GM19324 (cell line): Measurements from ENCODE around the gene CKS1B.

ENCODE experiments used
- ATAC-seq: cut with Tn5 transposase; IDR thresholded peaks from one replicate; pipeline ENCODE4 v1.9.1; 2021; ENCODE audit warnings: mild to moderate bottlenecking, moderate library complexity; ENCODE audit not compliant: unreplicated experiment, low FRiP score

Gene CKS1B

DNA sequence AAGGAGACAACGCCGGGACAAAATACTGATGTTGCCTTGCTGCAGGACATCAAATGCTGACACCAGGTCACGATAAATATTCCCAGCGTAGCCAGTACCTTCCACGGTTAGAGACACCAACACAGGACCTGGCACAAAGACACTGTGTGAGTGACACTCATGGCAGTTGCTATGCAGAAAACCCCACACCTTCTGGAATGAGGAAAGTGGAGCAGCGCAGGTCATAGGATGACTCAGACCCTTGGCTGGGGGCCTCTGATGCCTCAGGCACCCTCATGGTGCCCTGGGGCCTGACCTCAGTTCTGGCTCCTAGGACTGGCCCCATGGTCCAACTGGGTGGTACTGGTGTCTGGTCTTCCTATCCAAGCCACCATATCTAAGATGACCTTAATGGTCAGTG, 52.1 kb downstream of the CKS1B start:
- no peak for ATAC-seq
